Eye (tissue), 1 donor: Measurements from ENCODE around the gene TAL1.
A peak's percentile ranks its signal among the peaks of the same experiment; 100 is the strongest.
"Not testable (repeated sequence)": the region's sequence is repeated elsewhere in the genome, so short reads cannot be mapped to it uniquely, and the experiment has no call there.

Experiments used
- DNase-seq: peaks from one replicate; pipeline ENCODE4 v3.0.0-alpha.2; 2015

TAL1 gene

DNA sequence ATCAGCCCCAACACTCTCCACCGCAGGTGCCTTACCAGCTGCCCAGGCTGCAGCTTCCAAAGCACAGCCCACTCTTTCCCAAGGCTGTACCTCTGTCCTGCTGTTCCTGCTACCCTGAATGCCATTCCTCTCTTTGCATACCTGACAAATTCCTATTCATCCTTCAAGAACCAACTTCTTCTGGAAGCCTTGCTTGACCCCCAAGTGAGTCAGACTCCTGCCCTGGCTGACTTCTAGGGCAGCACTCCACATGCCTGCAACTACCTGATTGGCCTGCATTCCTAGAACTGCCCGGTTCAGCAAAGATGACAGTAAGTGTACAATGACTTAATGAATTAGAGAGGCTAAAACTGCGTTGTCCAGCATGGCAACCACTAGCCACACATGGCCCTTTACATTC lies 21.4 kb downstream of the TAL1 start:
- no peak for DNase-seq

- no peak for DNase-seq
These were observed 22.2 kb downstream of the TAL1 start for GRCh38 chr1:47209725-47210325.

- DNase-seq: peak; percentile 5
These were observed 22.9 kb downstream of the TAL1 start for GRCh38 chr1:47209091-47209490.

DNA sequence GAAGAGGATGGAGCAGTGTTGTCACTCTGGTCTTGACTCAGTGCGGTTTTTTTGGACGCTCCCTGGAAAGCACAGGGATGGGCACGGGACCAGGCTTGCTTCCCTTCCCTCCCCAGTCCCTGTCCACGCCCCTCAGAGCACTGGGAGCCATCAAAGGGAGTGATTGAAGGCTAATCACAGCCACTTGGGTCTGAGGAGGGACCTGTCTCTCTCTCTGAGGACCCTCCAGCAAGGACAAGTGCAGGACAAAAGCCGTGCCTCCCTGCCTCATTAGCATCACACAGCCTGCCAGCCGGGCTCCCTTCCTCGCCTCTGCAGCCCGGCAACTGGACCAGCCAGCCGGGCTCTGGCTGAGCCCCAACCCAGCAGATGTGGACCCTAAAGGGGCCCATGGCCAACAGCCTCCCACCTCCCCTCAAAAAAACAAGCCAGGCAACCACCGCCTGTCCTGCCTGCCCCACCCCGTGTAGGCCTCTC lies 23.6 kb downstream of the TAL1 start:
- peak; percentile 16 for DNase-seq

GRCh38 chr1:47207803-47208373 lies 24.1 kb downstream of the TAL1 start:
- no peak for DNase-seq

- DNase-seq: no peak
These were observed 26.1 kb downstream of the TAL1 start for GRCh38 chr1:47205918-47206317.

- DNase-seq: not testable (repeated sequence)
These were observed 28.5 kb downstream of the TAL1 start for GRCh38 chr1:47203504-47203903.

- DNase-seq: no peak
These were observed 30.8 kb downstream of the TAL1 start for GRCh38 chr1:47201179-47201578.

GRCh38 chr1:47198214-47198613 lies 33.8 kb downstream of the TAL1 start:
- no peak for DNase-seq

- no peak for DNase-seq
These were observed 35.4 kb downstream of the TAL1 start for GRCh38 chr1:47196622-47197021.

DNA sequence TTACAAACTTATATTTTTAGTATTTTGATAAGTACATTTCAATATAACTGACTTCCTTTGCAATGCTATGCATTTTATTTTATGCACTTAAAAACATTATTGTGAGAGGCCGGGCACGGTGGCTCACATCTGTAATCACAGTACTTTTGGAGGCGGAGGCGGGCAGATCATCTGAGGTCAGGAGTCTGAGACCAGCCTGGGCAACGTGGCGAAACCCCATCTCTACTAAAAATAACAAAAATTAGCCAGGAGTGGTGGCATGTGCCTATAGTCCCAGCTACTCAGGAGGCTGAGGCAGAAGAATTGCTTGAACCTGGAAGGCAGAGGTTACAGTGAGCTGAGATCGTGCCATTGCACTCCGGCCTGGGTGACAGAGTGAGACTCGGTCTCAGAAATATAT lies 36.0 kb downstream of the TAL1 start:
- DNase-seq: not testable (repeated sequence)

- DNase-seq: no peak
These were observed 37.7 kb downstream of the TAL1 start for GRCh38 chr1:47194311-47194710.

DNA sequence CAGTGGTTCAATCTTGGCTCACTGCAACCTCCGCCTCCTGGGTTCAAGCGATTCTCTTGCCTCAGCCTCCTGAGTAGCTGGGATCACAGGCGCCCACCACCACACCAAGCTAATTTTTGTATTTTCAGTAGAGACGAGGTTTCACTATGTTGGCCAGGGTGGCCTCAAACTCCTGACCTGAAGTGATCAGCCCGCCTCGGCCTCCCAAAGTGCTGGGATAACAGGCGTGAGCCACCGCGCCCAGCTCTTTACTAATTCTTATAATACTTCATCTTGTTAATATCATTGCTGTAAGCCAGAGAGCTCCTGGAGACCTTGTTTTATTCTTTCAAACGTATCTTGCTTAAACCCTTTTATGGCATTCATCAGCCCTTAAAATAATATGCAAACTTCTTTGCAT lies 38.5 kb downstream of the TAL1 start:
- not testable (repeated sequence) for DNase-seq

DNA sequence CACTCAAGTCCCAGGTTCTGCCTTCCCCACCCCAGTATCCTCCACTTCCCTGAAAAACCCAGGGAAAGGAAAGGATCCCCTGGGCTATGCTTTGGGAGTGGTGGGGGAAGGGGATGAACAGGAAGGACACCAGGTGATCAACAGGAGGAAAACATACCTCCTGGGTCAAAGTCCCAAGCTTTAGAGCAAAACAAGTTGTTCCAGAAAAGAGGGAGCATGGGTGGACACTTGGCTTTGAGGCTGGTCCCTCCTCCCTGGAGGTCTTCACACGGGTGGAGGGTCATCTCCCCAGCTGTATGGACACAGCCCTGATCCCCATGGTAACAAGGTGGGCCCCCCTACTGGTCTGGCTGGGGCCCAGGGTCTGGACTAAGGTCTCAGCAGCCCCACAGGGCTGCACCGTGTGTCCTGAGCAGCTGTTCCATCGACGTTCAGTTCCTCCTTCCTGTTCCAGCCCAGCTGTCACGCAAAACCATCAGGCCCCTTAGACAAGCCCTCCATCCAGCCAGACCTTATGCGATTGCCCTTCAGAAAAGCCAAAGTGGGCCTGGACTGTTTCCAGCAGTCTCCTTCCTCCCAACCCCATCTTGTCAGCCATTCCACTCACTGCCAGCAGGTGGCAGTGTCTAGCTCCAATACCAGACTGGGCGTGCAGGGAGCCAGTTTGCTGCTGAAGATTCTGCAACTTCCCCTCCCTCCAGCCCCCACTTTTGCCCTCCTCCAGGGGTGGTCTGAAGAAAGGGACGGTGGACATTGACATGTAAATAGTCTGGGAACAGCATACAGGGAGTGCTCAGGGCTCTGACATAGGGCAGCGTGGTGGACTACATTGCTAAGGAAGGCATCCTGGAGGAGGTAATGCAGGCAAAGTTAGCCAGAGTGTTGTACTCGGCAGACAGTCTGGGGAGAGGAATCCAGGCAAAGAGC lies 39.3 kb downstream of the TAL1 start:
- DNase-seq: peak; percentile 92

- DNase-seq: no peak
These were observed 40.0 kb downstream of the TAL1 start for GRCh38 chr1:47191940-47192457.

DNA sequence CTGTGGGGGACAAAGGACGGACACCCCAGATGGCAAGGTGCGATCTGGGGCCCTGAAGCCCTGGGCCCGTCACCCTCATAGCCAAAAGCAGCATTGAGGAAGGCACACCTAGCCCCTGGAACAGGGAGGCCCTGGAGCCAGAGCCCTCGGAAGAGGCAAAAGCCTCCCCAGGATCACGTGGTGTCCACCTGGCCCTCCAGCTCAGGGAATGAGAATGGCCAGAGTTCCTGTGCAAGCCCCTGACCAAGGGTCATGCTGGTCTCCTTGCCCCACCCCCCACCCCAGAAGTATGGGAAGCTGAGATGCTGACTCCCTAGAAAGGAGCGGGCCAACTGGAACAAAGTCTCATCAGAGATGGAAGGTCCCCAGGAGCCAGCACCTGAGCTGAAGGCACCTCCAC lies 41.2 kb downstream of the TAL1 start:
- DNase-seq: no peak

GRCh38 chr1:47190509-47190855 lies 41.5 kb downstream of the TAL1 start:
- DNase-seq: no peak

- DNase-seq: no peak
These were observed 42.0 kb downstream of the TAL1 start, which contains the start of gene PDZK1IP1 for GRCh38 chr1:47189844-47190508. Gene PDZK1IP1, minus strand, starts transcription at chr1:47190036. Its CDS starts 104 bp downstream, at chr1:47189932.

DNA sequence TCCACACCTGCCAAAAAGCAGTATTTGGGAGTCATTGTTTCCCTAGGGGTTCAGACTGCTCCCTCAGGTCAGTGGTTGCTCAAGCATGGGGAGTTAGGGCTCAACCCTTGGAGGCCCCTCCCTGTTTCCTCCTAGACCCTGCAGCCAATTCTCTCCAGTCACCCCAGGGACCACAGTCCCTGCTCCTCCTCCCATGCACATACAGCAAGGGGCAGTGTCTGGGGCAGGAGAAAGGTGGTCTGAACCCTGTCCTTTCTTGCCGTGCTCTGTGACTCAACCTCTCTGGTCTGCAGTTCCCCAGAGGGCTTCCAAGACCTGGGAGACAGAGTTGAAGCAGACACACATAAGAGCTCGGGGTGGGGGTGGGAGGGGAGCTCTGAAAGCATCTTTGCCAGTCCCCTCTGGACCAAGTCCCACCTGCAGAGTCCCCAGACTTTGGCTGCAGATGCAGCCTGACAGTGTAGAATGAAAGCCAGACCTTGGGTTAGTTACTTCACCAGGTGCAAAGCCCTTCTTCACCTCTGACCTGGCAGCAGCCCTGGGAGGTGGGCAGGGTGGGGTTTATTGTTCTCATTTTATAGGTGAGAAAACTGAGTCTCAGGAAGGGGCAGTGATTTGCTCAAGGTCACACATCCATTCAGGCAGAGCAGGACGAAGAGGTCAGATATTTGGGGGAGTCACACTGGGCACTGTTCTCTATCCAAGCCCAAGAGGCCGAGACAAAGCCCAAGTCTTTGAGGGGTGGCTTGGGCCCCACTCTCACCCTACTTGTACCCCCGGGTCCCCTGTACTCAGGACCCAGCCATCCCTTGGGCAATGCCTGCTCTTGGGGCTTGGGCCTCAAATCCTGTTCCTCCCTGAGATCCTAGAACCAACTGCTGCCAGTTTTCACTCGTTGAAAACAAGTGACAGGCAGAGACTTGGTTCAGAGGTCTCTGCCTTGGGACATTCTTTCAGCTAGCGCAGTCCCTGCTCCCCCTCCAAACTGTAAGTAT lies 42.9 kb downstream of the TAL1 start:
- no peak for DNase-seq

DNA sequence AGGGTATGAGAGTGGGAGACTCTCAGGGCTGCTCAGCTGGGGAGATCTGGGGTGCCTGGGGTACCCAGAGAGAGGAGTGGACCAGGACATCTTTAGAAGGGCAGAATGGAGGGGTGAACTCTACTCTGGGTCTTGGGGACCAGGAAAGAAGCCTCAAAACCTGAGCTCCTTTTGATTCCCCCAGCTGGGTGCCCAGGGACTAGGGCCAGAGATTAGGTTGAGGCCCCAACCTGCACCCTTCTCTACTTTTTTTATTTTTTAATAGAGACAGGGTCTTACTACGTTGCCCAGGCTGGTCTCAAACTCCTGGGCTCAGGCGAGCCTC lies 44.1 kb downstream of the TAL1 start:
- no peak for DNase-seq

- no peak for DNase-seq
These were observed 44.6 kb downstream of the TAL1 start for GRCh38 chr1:47187231-47187925.
